Neuronal stem cell (in vitro differentiated cells): ENCODE measurements around the gene SKOR2. TPM values are rescaled to one million over a fixed set of nuclear protein-coding genes. Genes with fewer than 3 reads are reported as not detected.
"Not testable (repeated sequence)": the region's sequence is repeated elsewhere in the genome, so short reads cannot be mapped to it uniquely, and the experiment has no call there.

Experiments used
- DNase-seq: peaks from one replicate; pipeline ENCODE4 v3.0.0-alpha.2; 2013; ENCODE audit warnings: low spot score
- H2AFZ ChIP-seq: one replicate; pipeline ENCODE4 v1.6.1; 2013; ENCODE audit warnings: mild to moderate bottlenecking, low read length, inconsistent platforms
- H2AK5ac ChIP-seq: 2 replicates; pipeline ENCODE4 v1.6.1; 2013; ENCODE audit warnings: low read depth, mild to moderate bottlenecking, inconsistent platforms, low read length, moderate library complexity, mixed read lengths
- H2BK120ac ChIP-seq: 2 replicates; pipeline ENCODE4 v1.6.1; 2013; ENCODE audit warnings: low read depth, mild to moderate bottlenecking, inconsistent platforms, low read length, moderate library complexity, mixed read lengths
- H2BK12ac ChIP-seq: one replicate; pipeline ENCODE4 v1.6.1; 2013; ENCODE audit warnings: low read length, inconsistent platforms
- H2BK15ac ChIP-seq: 2 replicates; pipeline ENCODE4 v1.6.1; 2013; ENCODE audit warnings: mild to moderate bottlenecking, low read length, inconsistent platforms, mixed read lengths
- H2BK5ac ChIP-seq: one replicate; pipeline ENCODE4 v1.6.1; 2013; ENCODE audit warnings: inconsistent platforms, mild to moderate bottlenecking, low read length, moderate library complexity
- H3K14ac ChIP-seq: one replicate; pipeline ENCODE4 v1.6.1; 2013; ENCODE audit warnings: low read length, inconsistent platforms
- H3K18ac ChIP-seq: 2 replicates; pipeline ENCODE4 v1.6.1; 2013; ENCODE audit warnings: low read length, inconsistent platforms
- H3K23ac ChIP-seq: 2 replicates; pipeline ENCODE4 v1.6.1; 2013; ENCODE audit warnings: low read depth, mild to moderate bottlenecking, mixed read lengths, low read length, inconsistent platforms; ENCODE audit not compliant: poor library complexity
- H3K27ac ChIP-seq: replicated peaks from 3 replicates; pipeline ENCODE4 v1.5.1; 2013; ENCODE audit warnings: low read length, inconsistent platforms
- H3K27me3 ChIP-seq, 3 experiments: 2 replicates each; pipeline ENCODE4 v1.6.1; 2013; ENCODE audit warnings: low read length in 3 of 3, mild to moderate bottlenecking in 2 of 3, inconsistent platforms in 1 of 3, low read depth in 1 of 3, mixed read lengths in 1 of 3, moderate library complexity in 1 of 3; ENCODE audit not compliant: control insufficient read depth in 3 of 3, insufficient read depth in 3 of 3
- H3K36me3 ChIP-seq, 2 donors: replicated peaks in 1 of 2; 2 replicates each; pipeline ENCODE4 v1.6.1; 2013; ENCODE audit warnings: low read length in 2 of 2; ENCODE audit not compliant: control insufficient read depth in 2 of 2, insufficient read depth in 2 of 2
- H3K4ac ChIP-seq: 2 replicates; pipeline ENCODE4 v1.6.1; 2013; ENCODE audit warnings: inconsistent platforms, mild to moderate bottlenecking, low read length, moderate library complexity
- H3K4me1 ChIP-seq, 2 donors: 1 replicate in 1 of 2; 2 replicates in 1 of 2; pipeline ENCODE4 v1.6.1; 2013; ENCODE audit warnings: low read length in 2 of 2, low read depth in 1 of 2; ENCODE audit not compliant: control insufficient read depth in 2 of 2, insufficient read depth in 1 of 2
- H3K4me2 ChIP-seq: one replicate; pipeline ENCODE4 v1.6.1; 2013; ENCODE audit warnings: mild to moderate bottlenecking, low read length, inconsistent platforms; ENCODE audit not compliant: insufficient read depth, poor library complexity, severe bottlenecking
- H3K4me3 ChIP-seq, 2 donors: 2 replicates each; pipeline ENCODE4 v1.5.1; 2013; ENCODE audit warnings: low read length in 2 of 2, mild to moderate bottlenecking in 2 of 2, inconsistent platforms in 1 of 2, moderate library complexity in 1 of 2
- H3K79me1 ChIP-seq: one replicate; pipeline ENCODE4 v1.6.1; 2013; ENCODE audit warnings: low read depth, mild to moderate bottlenecking, inconsistent platforms, low read length, moderate library complexity
- H3K9ac ChIP-seq: one replicate; pipeline ENCODE4 v1.6.1; 2013; ENCODE audit warnings: mild to moderate bottlenecking, low read depth, low read length, inconsistent platforms; ENCODE audit not compliant: poor library complexity
- H3K9me3 ChIP-seq, 2 donors: replicated peaks in 1 of 2; 2 replicates each; pipeline versions ENCODE3 to v1.6.1; 2013; ENCODE audit warnings: low read length in 2 of 2, mild to moderate bottlenecking in 2 of 2, inconsistent platforms in 1 of 2, low read depth in 1 of 2, mixed read lengths in 1 of 2, moderate library complexity in 1 of 2; ENCODE audit not compliant: control insufficient read depth in 2 of 2, insufficient read depth in 1 of 2
- H4K8ac ChIP-seq: one replicate; pipeline ENCODE4 v1.6.1; 2013; ENCODE audit warnings: low read depth, mild to moderate bottlenecking, inconsistent platforms, low read length, moderate library complexity
- H4K91ac ChIP-seq: one replicate; pipeline ENCODE4 v1.6.1; 2013; ENCODE audit warnings: low read length, low read depth, mild to moderate bottlenecking, inconsistent platforms; ENCODE audit not compliant: poor library complexity
- WGBS, 2 donors: extraction: QIAGEN DNeasy Blood & Tissue Kit; methylation state at CpG; one replicate each; pipeline ENCODE4 v1.1.7; 2013; ENCODE audit warnings: missing lambda C conversion rate in 2 of 2, mixed read lengths in 1 of 2; ENCODE audit not compliant: insufficient read length in 2 of 2, insufficient replicate concordance in 1 of 2; ENCODE audit errors: extremely low coverage in 2 of 2; 5-methylcytosine and 5-hydroxymethylcytosine counted together
- small RNA-seq: library from polyadenylated mRNA; stranded (forward); fragments of <200 nt; extraction: miRNeasy Mini kit (QIAGEN cat#:217004); gene quantifications from one replicate; pipeline ENCODE3, GENCODE V24; 2013; ENCODE audit not compliant: insufficient read depth

The SKOR2 gene

GRCh38 chr18:47160256-47160655 is 91.2 kb downstream of the SKOR2 start:
- H3K9ac ChIP-seq = no peak overlapping the region
- no peak overlapping the region for H3K4me3 ChIP-seq
- H3K4me1 ChIP-seq = no peaks in the 10 kb centered on the region
- no peak overlapping the region for H2BK120ac ChIP-seq
- no peak for DNase-seq
- no peak overlapping the region for H4K91ac ChIP-seq
- H3K27me3 ChIP-seq = no peaks in the 10 kb centered on the region
- H3K23ac ChIP-seq = no peak overlapping the region
- no peak overlapping the region for H4K8ac ChIP-seq
- H3K14ac ChIP-seq = no peak overlapping the region
- no CpG with 5 or more reads among the region's 5 CpGs for WGBS, 2 donors
- no peak overlapping the region for H2BK5ac ChIP-seq
- H3K79me1 ChIP-seq = peaks cover 2% of the 10 kb centered on the region
- H3K27ac ChIP-seq = no peak overlapping the region
- H3K4me2 ChIP-seq = no peak overlapping the region
- no peak overlapping the region for H2AK5ac ChIP-seq
- no peak overlapping the region for H2AFZ ChIP-seq
- H3K4ac ChIP-seq = no peak overlapping the region
- H3K36me3 ChIP-seq = peaks cover 0 to 29% of the 10 kb centered on the region in 2 donors
- no peaks in the 10 kb centered on the region for H3K9me3 ChIP-seq
- H2BK15ac ChIP-seq = no peak overlapping the region
- no peak overlapping the region for H2BK12ac ChIP-seq
- H3K18ac ChIP-seq = no peak overlapping the region

GRCh38 chr18:47158404-47158803 is 93.1 kb downstream of the SKOR2 start:
- H4K8ac ChIP-seq, H3K4me1 ChIP-seq, H2BK120ac ChIP-seq, H3K4me2 ChIP-seq, H3K27me3 ChIP-seq, H3K4ac ChIP-seq, H2BK12ac ChIP-seq, H4K91ac ChIP-seq, H3K9ac ChIP-seq, H3K18ac ChIP-seq, H2BK5ac ChIP-seq, DNase-seq, H3K9me3 ChIP-seq, H2AFZ ChIP-seq, H3K23ac ChIP-seq, H2AK5ac ChIP-seq, H3K4me3 ChIP-seq, H3K79me1 ChIP-seq, H3K27ac ChIP-seq, H3K14ac ChIP-seq, H2BK15ac ChIP-seq: not testable (repeated sequence)
- H3K36me3 ChIP-seq = peaks cover 0 to 40% of the 10 kb centered on the region in 2 donors
- no CpG with 5 or more reads among the region's 16 CpGs for WGBS, 2 donors

Small RNA genes within 50 kb of the gene (small RNA-seq; reads per million reads assigned to genes)
- gene RNU6-1131P = not detected
